ENCODE results near the gene FBXL19. TPM values are rescaled to one million over a fixed set of nuclear protein-coding genes. Genes with fewer than 3 reads are reported as not detected.
A peak's percentile ranks its signal among the peaks of the same experiment; 100 is the strongest.

Gene FBXL19
- total RNA-seq, 1 donor from 2014 or later = 56.4 TPM

DNA sequence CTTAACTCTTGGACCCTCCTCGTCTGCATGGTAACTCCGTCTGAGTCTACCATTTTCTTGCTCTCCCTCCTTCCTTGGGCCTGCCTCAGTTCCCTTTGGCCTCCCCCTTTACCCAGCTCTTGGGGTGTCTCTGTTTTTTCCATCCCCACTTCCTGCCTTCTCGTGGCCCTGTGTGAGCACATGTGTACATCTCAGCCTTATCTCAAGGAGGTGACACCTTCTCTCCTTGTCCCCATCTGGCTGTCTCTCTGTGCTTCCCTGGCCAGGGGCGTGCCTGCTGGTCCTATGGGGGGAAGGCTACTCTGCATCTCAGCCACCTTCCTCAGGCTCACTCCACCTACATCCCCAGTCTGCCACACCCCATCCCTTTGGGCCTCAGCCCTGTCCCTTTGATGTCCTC lies 20.4 kb upstream of the FBXL19 start:
- H3K27ac Mint-ChIP-seq = peak overlapping the region; percentile 99
- H3K27me3 Mint-ChIP-seq (ENCODE audit: low read depth) = no peaks in the 10 kb centered on the region
- H3K36me3 Mint-ChIP-seq = no peaks in the 10 kb centered on the region
- H3K4me3 Mint-ChIP-seq = peak overlapping the region; percentile 90
- DNase-seq (ENCODE audit: low spot score in 2 of 2, unreplicated experiment in 2 of 2) = no peak
- TF ChIP-seq, protein P1, sequence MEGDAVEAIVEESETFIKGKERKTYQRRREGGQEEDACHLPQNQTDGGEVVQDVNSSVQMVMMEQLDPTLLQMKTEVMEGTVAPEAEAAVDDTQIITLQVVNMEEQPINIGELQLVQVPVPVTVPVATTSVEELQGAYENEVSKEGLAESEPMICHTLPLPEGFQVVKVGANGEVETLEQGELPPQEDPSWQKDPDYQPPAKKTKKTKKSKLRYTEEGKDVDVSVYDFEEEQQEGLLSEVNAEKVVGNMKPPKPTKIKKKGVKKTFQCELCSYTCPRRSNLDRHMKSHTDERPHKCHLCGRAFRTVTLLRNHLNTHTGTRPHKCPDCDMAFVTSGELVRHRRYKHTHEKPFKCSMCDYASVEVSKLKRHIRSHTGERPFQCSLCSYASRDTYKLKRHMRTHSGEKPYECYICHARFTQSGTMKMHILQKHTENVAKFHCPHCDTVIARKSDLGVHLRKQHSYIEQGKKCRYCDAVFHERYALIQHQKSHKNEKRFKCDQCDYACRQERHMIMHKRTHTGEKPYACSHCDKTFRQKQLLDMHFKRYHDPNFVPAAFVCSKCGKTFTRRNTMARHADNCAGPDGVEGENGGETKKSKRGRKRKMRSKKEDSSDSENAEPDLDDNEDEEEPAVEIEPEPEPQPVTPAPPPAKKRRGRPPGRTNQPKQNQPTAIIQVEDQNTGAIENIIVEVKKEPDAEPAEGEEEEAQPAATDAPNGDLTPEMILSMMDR (IDR thresholded peaks at IDR 0.05; ENCODE audit: unreplicated experiment) = no peak
- no peaks in the 10 kb centered on the region for H3K9me3 Mint-ChIP-seq
- peaks cover 12% of the 10 kb centered on the region for H3K4me1 Mint-ChIP-seq

DNA sequence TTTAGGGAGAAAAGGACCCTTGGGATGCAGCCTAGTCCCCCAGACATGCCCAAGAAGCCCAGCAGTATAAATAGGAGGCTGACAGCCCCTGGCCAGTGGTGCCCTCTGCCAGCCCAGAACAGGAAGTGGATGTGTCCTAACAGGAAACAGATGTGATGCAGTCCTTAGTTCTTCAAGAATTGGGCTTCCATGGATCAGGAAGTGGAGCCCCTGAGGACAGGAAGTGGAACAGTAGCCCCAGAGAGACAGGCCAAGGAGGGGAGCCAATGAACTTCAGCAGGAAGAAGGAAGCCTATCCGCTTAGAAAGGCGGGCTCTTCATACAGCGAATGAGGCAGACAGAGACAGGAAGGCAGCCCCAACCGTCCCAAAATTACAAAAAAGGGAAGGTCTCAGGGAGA lies 19.8 kb upstream of the FBXL19 start:
- no peaks in the 10 kb centered on the region for H3K27me3 Mint-ChIP-seq (ENCODE audit: low read depth)
- DNase-seq (ENCODE audit: low spot score in 2 of 2, unreplicated experiment in 2 of 2) = no peak
- peaks cover 12% of the 10 kb centered on the region for H3K4me1 Mint-ChIP-seq
- TF ChIP-seq, protein P1 (IDR thresholded peaks at IDR 0.05; ENCODE audit: unreplicated experiment) = no peak
- H3K27ac Mint-ChIP-seq = peak overlapping the region; percentile 85
- no peaks in the 10 kb centered on the region for H3K36me3 Mint-ChIP-seq
- no peaks in the 10 kb centered on the region for H3K9me3 Mint-ChIP-seq
- H3K4me3 Mint-ChIP-seq = no peak overlapping the region

DNA sequence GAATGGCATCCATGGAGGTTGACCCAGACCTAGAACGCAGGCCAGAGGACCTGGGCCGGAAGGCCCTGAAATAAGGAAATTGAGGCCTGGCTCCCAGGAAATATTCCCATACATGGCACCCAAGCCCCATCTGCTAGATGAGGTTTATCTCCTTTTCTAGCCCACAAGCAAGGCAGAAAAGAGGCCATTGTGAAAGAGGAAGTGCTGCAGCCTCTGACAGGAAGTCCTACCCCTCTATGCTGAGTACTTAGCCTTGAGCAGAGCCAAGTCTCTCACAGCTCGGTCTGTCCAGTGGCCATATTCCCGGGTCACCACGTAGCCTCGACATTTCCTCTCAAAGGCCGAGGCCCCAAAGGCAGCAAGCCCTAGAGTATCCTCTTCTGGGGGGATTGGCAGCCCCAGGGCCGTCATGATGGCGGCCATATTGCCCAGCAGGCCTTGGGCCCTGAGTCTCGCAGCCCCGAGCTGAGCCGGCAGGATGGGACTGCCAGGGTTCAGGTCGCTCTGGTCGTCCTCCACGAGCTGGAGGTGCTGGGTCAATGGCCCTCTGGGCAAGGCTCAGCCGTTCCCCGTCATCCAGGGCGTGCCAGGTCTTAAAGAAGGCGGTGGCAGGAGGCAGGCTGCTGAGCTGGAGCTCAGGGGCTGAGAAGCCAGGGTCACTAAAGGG lies 19.1 kb upstream of the FBXL19 start:
- TF ChIP-seq, protein P1 (IDR thresholded peaks at IDR 0.05; ENCODE audit: unreplicated experiment) = no peak
- Mint-ChIP-seq H3K27me3 (ENCODE audit: low read depth) (no peaks in the 10 kb centered on the region), H3K27ac (peak overlapping the region; percentile 85), H3K36me3 (no peaks in the 10 kb centered on the region), H3K9me3 (no peaks in the 10 kb centered on the region), H3K4me1 (peaks cover 12% of the 10 kb centered on the region), H3K4me3 (no peak overlapping the region)
- no peak for DNase-seq (ENCODE audit: low spot score in 2 of 2, unreplicated experiment in 2 of 2)

DNA sequence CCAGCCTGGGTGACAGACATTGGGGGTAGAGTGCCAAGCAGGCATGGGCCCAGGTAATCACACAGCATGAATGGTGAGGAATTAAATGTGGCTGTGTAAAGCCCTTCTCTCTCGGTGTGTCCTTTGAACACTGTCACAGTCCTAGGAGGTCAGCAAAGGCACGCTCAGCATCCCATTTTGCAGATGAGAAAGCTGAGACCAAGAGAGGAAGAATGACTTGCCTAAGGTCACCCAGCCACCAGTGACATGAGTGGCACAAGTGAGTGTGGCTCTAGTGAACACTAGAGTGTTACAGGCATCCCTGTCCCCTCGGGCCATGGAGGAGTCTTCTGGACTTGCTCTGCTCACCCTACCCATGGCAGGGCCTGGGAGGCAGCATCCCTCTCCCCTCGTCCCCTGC lies 16.3 kb upstream of the FBXL19 start:
- Mint-ChIP-seq H3K4me1 (peaks cover 12% of the 10 kb centered on the region), H3K36me3 (no peaks in the 10 kb centered on the region)

DNA sequence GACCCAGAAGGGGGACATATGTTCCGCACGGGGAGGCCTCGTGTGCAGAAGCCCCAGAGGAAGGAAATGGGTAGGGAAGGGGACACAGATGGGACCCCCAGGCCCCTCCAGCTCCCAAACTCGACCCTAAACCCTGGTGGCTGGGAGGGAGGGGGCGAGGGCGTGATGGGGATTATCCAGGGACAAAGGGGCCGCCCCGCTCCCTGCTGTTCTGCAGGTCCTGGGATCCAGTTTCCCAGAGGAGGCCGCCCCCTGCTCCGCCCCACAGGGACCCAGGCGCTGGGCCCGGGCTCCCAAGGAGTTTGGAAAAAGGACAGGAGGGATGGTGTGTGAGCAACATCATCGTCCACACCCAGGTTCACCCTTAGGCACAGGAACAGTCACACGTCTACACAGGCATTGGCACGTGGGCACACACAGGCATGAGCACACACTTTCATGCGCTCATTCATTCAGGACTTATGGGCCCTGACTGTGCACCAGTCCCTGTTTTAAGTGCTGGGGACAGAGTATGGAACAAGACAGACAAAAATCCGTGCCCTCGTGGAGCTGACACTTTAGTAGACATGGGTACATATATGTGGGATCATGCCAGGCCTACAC lies 12.8 kb upstream of the FBXL19 start:
- TF ChIP-seq, protein P1 (IDR thresholded peaks at IDR 0.05; ENCODE audit: unreplicated experiment) = no peak
- Mint-ChIP-seq H3K4me3 (no peak overlapping the region), H3K9me3 (no peaks in the 10 kb centered on the region), H3K4me1 (no peaks in the 10 kb centered on the region), H3K27me3 (ENCODE audit: low read depth) (no peaks in the 10 kb centered on the region), H3K27ac (no peak overlapping the region), H3K36me3 (no peaks in the 10 kb centered on the region)
- DNase-seq (ENCODE audit: low spot score in 2 of 2, unreplicated experiment in 2 of 2) = no peak

More for the DNA sequence above, 16.3 kb upstream of the FBXL19 start:
- H3K27me3 Mint-ChIP-seq (ENCODE audit: low read depth) = no peaks in the 10 kb centered on the region
- TF ChIP-seq, protein P1 (IDR thresholded peaks at IDR 0.05; ENCODE audit: unreplicated experiment) = no peak
- no peaks in the 10 kb centered on the region for H3K9me3 Mint-ChIP-seq
- no peak overlapping the region for H3K27ac Mint-ChIP-seq
- DNase-seq (ENCODE audit: low spot score in 2 of 2, unreplicated experiment in 2 of 2) = no peak
- no peak overlapping the region for H3K4me3 Mint-ChIP-seq
